GM12801 (cell line): ENCODE data around the gene TMEM253.

Experiments
- TF ChIP-seq, protein P1 (sequence below): IDR thresholded peaks from one replicate; pipeline ENCODE4 v1.5.1; 2011; ENCODE audit warnings: control low read depth; ENCODE audit not compliant: insufficient read length; ENCODE audit errors: extremely low read depth

TMEM253 gene

DNA sequence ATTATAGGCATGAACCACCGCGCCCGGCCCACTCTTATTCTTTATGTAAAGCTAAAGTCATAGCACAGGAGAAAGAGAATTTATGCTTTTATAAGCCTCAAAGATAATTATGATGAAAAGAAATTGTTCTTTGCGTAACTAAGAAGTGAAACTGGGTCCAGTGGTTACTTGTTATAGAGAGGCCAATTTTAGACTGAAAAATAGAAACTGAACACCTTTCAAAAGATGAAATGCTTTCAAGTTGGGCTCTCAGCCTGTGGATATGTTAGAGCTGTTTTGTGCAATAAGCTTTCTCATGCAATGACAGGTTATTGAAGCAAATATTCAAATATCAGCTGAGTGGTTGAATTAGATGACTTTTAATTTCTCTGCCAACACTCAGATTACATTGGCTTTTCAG is 7.9 kb downstream of the TMEM253 start:
- TF ChIP-seq, protein P1, sequence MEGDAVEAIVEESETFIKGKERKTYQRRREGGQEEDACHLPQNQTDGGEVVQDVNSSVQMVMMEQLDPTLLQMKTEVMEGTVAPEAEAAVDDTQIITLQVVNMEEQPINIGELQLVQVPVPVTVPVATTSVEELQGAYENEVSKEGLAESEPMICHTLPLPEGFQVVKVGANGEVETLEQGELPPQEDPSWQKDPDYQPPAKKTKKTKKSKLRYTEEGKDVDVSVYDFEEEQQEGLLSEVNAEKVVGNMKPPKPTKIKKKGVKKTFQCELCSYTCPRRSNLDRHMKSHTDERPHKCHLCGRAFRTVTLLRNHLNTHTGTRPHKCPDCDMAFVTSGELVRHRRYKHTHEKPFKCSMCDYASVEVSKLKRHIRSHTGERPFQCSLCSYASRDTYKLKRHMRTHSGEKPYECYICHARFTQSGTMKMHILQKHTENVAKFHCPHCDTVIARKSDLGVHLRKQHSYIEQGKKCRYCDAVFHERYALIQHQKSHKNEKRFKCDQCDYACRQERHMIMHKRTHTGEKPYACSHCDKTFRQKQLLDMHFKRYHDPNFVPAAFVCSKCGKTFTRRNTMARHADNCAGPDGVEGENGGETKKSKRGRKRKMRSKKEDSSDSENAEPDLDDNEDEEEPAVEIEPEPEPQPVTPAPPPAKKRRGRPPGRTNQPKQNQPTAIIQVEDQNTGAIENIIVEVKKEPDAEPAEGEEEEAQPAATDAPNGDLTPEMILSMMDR, result no peak

DNA sequence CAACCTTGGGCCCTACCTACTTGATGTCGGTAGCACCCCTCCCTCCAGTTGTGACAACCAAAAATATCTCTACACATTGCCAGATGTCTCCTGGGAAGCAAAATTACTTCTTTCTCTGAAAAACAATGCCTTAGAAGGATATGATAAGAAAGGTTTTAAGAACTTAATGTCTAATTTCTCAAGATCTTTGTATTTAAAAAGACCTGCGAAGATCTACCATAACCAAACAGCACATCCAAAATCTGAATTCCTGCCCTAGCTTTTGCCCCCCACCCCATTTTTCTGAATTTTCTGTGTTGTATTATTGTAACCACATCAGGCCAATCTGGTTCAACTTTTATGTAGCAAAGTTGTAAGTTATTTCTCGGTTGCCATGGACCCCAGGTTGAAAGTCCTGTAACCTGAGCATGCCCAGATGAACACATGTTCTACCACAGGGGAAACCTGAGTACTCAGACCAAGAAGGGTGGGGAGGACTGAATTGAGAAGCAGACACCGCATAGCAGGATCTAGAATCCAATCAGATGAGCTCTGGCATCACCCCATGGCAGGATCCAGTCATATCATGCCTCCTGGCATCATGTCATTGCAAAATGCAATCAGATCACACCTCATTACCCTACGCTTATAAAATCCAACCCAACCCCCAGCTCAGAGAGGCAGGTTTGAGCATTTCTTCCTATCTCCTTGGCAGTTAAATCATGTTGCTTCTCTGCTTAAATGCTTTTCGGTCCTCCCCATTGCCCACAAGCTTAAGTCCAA is 8.7 kb downstream of the TMEM253 start:
- TF ChIP-seq, protein P1, result no peak

DNA sequence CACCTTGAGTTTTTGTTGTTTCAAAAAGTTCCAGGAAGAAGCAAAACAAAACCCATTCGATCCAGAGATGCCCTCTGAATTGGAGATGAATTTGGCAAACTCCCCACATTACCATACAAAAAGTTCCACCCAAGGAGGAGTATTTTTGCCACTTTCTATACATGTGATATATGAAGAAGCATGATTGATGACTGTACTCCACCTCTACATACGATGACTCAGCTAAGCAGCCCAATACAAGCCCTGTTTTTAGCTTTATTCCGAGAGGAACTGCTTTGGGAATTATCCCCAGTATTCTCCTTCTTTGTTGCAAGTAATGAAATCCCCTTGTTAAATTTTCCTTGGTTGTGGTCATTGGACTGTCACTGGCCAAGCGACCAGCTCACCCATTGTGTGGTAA is 11.4 kb downstream of the TMEM253 start:
- TF ChIP-seq, protein P1, result no peak

DNA sequence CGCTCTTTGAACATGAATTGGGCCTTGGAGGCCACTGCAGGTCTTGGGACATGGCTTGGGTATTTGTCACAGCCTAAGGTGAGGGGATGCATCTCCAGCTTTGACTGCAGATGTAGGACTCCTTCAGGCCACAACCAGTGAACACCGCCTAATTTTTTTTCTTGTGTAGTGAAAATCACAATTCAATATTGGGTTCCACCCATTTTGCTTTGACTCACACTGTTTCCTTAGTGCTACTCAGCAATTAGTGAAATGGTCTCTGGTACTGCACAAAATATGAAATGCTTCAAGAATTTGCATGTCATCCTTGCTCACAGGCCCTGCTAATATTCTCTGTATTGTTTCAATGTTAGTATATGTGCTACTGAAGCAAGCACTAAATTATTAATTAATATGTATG is 12.5 kb downstream of the TMEM253 start:
- TF ChIP-seq, protein P1, result no peak

DNA sequence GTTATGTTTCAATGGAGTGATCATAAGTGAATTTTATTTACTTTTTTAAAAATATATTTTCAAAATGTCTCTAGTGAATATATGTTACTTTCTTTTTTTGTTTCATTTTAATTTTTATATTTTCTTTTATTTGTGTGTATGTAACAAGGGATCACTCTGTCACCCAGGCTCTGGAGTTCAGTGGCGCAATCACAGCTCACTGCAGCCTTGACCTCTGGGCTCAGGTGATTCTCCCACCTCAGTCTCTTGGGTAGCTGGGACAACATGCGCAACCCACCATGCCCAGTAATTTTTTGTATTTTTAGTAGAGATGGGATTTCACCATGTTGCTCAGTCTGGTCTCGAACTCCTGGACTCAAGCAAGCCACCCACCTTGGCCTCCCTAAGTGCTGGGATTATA is 18.1 kb downstream of the TMEM253 start:
- TF ChIP-seq, protein P1, result no peak

DNA sequence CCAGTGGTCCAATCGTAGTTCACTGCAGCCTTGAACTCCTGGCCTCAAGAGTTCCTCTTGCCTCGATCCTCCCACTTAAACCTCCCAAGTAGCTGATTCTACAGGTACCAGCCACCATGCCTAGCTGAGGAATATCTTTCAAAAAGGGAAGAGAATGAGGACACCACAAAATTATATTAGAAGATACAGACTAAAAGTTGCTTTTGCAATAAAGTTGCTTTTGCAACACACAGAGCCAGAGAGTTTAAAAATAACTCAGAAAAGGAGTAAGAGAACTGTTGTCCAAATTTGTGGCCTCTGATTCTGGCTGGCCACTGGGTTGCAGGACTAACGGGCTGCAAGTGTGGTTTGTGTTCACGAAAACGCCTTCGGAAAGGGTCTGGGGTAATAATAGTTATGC is 19.8 kb downstream of the TMEM253 start:
- TF ChIP-seq, protein P1, result no peak

DNA sequence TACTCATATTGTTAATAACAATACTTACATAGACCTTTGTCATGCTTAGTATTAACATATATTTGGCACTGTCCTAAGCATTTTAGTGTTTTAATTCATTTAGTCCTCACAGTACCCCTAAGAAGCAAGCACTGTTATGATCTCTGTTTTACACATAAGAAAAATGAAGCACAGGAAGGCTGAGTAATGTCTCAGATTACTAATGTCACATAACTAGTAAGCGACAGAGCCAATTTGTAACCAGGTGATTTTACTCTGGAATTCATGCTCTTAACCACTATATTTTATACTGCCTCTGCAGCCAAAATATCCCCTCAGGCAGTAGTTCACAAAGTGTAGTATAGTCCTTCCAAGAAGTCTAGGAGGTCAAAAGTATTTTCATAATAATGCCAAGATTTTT is 20.3 kb downstream of the TMEM253 start:
- TF ChIP-seq, protein P1, result no peak
